ENCODE measurements around the gene MYBPHL.

MYBPHL gene

DNA sequence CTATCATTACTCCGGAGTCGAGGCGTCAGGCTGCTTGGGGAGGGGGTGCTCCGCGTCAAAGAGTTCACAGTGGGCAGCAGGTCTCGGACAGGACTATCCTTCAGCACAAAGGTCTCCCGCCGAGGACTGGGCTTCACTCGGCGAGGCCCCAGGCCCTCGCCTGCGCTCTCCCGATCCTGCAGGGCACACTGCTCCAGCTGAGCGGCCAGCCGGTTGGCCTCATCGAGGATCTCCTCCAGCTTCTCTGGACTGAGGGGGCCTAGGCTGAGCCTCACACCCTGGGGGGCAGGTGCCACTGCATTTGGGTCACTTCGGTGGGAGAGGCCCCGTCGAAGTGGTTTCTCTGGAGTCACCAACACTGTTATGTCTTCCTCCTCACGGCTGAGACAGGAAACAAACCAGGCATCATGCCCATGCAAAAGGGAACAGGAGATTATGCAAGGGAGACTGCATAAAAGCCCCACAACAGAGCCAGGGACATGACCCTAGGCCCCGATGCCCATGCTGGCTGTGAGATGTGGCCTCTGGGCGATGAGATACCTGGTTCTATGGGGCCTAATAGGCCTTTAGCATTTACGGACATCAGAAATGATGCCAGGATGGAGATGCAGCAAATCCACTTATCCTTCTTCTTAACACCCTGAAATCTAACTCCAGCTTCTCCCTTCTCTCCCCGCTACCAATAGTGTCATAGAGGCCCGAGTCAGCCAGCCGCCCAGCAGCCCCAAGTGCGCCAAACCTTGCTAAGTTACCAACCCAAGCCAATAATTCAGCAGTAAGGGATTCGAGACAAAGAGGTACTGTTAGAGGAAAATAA lies 24.9 kb downstream of the MYBPHL start:
- no peak for DNase-seq (ENCODE audit: low spot score)

DNA sequence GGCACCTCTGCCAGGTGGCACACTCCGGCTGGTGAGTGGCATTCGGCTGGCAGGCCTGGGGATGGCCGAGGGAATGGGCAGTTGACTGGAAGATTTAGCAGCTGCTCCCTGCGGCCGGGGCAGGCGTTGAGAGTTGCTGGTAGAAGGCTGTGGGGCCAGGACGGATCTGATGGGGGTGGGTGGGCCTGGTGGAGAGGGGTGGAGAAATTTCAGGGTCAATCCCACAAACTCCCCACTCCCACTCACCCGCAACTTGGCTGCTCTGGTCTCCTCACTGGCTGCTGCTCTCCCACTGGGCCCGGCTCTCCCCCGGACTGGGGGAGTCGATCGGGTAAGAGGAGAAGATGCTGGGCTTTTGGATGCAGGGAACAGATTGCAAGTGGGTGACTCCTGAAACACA lies 25.9 kb downstream of the MYBPHL start:
- no peak for DNase-seq (ENCODE audit: low spot score)

DNA sequence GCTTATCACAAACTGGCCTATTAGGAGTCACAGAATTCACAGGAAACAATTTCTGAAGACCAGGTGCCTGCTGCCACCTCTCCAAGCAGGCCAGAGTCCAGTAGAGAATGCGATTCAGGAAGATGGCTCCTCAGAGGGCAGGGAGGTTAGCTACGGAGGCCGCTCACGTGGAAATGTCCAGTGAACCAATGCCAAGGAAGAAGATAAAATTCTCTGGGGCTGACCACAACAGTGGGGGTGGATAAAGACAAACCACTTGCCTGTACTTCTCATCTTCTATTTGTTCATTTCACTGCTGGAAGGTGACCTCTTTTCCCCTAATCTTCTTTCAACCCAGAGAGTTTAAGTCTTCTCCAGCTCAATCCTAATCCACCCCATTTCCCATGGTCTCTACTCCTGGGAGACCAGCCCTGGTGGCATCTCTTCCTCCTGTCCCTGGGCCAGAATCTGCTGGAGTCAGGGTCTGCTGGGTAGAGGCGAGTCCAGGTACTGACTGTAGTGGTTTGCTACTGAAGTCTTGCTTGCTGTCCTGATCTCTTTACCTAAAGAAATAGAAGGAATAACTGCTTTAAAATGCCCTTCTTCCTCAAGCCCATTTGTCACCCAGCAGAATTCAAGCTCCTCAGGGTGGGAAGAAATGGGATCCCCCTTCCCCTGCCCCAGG lies 27.1 kb downstream of the MYBPHL start:
- no peak for DNase-seq (ENCODE audit: low spot score)

DNA sequence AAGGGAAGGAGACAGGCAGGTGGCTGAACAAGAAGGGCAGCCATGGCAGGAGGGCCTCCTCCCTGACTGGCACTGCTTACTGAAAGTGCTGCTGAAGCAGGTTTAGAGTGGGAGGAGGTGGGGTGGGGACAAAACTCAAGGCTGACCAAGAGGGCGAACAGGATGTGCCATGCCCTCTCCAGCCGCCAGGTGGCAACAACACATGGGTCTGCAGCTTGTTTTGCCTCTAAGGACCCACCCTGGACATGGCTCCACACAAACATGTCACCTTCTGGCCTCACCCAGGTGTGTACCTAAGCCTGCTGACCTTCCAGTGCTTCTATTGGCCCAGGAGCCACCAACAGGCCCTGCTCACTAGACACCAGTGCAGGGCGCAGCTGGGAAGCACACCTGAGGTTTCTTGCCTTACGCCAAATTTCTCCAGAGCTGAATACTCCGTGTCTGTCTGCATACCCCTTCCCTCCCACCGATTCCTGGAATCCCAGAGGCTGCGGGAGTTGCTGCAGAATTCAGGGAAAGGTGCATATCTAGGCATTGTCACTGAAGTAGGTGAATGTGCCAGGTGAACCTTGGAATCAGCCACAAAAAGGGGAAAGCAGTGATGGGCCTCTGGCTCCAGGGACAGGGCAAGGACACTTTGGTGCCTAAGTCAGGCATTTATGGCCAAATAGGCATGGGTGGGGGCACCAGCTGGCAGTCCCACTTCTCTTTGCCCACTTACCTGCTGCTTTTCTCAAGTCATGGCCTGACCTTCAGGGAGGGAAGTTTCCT lies 29.2 kb downstream of the MYBPHL start:
- peak; percentile 52 for DNase-seq (ENCODE audit: low spot score)

DNA sequence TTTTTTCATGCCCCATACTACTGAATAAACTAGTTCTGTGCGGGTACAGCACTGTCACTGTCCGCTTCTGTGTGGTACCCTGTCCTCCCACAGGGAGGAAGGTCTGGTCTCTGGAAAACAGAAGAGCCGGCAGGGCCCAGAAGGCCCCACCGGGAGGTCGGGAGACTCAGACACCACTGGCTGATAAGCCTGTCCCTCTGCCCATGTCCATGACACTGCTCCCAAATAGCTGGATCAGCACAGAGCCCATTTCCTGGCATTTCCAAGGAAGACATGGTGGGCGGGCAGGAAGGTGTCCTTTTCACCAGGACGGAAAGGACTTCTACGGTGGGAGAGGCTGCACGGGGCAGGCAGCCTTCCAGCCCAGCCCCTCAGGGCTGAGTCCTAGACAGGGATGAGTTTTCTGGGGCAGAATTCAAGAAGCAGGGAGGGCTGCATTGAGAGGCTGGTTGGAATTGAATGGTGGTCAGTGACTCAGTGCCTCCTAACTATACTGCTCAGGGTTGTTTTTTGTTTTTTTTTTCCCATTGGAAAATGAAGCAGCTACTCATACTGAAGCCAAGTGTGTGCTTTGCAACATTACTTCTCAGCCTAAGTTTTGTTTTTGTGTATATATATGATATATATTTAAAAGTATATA lies 31.0 kb downstream of the MYBPHL start:
- no peak for DNase-seq (ENCODE audit: low spot score)

DNA sequence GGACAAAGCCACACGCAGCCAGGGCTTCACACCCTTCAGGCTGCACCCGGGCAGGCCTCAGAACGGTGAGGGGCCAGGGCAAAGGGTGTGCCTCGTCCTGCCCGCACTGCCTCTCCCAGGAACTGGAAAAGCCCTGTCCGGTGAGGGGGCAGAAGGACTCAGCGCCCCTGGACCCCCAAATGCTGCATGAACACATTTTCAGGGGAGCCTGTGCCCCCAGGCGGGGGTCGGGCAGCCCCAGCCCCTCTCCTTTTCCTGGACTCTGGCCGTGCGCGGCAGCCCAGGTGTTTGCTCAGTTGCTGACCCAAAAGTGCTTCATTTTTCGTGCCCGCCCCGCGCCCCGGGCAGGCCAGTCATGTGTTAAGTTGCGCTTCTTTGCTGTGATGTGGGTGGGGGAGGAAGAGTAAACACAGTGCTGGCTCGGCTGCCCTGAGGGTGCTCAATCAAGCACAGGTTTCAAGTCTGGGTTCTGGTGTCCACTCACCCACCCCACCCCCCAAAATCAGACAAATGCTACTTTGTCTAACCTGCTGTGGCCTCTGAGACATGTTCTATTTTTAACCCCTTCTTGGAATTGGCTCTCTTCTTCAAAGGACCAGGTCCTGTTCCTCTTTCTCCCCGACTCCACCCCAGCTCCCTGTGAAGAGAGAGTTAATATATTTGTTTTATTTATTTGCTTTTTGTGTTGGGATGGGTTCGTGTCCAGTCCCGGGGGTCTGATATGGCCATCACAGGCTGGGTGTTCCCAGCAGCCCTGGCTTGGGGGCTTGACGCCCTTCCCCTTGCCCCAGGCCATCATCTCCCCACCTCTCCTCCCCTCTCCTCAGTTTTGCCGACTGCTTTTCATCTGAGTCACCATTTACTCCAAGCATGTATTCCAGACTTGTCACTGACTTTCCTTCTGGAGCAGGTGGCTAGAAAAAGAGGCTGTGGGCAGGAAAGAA lies 32.0 kb downstream of the MYBPHL start:
- no peak for DNase-seq (ENCODE audit: low spot score)

DNA sequence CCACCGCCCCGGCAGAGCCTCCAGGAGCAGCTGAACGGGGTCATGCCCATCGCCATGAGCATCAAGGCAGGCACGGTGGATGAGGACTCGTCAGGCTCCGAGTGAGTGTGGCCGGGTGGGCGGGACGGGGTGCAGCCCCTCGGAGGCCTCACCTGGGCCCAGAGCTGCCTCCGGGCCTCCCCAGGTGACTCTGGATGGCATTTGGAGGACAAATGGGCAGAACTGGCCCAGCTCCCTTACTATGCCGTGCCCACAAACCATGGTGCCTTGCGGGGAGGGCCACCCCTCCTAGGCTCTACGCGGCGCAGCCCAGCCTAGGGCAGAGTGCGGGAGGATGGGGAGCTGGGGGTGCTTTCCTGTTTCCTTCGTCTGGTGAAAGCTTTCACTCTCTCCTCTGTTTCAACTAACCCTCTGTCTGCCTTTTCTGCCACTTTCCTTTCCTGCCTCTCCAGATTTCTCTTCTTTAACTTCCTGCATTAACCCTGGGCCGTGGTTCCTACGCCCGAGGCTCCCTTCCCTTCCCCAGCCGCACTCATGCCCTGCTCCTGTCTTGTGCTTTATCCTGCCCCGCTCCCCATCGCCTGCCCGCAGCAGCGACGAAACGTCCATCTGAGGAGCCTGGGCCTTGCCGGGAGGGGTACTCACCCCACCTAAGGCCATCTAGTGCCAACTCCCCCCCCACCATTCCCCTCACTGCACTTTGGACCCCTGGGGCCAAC lies 33.1 kb downstream of the MYBPHL start:
- DNase-seq (ENCODE audit: low spot score): no peak

DNA sequence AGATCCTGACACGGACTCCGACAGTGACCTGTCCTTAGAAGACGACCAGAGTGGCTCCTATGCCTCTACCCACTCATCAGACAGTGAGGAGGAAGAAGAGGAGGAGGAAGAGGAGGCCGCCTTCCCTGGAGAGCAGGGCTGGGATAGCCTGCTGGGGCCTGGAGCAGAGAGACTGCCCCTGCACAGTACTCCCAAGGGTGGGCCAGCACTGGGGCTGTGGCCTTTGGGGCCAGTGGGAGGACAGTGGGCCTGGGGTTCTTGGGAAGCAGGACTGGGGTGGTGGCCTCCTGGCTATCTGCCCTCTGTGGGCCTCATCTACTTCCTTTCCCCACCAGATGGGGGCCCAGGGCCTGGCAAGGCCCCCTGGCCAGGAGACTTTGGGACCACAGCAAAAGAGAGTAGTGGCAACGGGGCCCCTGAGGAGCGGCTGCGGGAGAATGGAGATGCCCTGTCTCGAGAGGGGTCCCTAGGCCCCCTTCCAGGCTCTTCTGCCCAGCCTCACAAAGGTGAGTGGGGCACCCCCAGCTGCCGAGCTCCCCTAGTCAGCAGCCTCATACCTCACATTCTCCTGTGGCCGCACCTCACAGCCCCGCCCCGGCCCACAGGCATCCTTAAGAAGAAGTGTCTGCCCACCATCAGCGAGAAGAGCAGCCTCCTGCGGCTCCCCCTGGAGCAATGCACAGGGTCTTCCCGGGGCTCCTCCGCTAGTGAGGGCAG lies 33.8 kb downstream of the MYBPHL start:
- no peak for DNase-seq (ENCODE audit: low spot score)

DNA sequence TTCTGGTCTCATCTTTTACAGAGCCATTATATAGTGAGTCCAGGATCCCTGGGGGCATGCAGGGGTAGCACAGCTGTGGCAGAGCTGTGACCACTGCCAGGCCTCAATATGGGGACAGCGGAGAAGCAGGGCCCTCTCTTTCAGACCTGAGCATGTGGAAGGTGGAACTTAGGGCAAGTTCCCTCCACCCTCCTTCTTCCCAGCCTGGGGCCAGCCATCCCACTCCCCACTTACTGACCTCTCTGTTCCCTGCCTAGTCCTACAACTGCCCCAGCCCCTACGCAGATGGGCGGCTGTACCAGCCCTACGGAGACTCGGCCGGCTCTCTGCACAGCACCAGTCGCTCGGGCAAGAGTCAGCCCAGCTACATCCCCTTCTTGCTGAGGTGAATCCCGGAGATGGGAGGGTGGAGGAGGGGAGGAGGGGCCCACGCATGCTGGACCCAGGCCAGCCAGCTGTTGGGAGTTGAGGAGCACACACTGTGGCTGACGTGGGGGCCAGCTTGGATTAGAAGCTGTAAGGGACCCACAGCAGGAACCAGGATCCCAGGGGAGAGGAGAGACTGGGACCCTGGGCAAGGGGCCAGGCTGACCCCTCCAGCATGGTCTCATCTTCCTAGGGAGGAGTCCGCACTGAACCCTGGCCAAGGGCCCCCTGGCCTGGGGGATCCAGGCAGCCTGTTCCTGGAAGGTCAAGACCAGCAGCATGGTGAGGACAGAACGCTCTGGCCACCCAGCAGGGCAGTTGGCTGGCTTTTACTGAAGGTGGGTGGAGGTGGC lies 34.6 kb downstream of the MYBPHL start:
- no peak for DNase-seq (ENCODE audit: low spot score)

DNA sequence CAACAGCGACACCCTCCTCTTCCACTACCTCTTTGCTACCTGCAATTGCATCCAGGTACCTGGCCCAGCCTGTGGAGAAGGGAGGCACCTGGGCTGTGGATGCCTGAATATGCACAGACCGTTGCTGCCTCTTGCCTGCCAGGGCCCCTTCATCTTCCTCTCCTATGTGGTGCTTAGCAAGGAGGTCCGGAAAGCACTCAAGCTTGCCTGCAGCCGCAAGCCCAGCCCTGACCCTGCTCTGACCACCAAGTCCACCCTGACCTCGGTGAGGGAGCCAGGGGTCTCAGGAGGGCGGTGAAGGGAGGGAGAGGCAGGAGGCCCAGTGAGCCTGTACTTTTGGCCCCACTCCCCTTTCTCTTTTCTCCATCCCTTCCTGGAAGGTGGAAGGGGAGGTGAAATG lies 35.4 kb downstream of the MYBPHL start:
- no peak for DNase-seq (ENCODE audit: low spot score)

DNA sequence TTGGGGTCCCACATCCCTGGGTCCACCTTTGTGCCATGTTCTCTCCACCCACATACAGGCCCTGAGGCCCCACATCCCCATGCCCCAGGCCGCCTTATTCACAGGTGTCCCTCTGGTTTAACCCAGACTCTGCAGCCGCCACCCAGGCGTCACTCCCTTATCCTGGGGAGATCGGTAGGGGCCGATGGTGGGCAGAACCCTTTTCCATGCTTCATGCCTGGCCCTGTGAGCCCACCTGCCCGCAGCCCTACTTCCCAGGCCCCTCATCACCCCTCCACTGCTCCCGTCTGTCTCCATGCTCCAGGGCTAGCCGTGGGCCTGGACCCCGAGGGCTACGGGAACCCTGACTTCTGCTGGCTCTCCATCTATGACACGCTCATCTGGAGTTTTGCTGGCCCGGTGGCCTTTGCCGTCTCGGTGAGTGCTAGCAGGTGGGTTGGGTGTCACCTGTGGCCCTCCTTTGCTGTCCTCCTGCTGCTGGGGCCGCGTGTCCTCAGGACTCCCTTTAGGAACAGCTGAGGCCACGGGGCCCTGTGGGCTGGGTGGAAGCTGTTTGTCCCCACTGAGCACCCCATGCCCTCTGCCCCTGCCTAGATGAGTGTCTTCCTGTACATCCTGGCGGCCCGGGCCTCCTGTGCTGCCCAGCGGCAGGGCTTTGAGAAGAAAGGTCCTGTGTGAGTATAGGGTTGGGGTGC lies 36.0 kb downstream of the MYBPHL start:
- no peak for DNase-seq (ENCODE audit: low spot score)

DNA sequence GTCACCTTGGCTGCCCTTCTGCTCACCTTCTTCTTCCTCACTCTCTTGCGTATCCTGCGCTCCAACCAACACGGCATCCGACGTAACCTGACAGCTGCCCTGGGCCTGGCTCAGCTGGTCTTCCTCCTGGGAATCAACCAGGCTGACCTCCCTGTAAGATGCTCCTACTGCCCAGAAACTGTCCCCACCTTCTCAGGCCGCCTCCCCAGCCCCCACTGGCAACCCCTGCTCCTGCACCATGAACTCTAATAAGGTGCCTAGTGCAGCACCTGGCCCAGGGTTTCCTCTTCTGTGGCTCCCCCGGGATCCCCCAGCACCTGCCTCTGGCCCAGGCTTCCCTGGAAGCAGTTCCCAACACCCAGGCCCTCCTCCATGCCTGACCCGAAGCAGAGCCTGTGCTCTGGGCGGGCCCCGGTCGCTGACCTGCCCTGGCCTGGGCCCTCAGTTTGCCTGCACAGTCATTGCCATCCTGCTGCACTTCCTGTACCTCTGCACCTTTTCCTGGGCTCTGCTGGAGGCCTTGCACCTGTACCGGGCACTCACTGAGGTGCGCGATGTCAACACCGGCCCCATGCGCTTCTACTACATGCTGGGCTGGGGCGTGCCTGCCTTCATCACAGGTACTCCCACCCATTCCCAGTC lies 36.7 kb downstream of the MYBPHL start:
- no peak for DNase-seq (ENCODE audit: low spot score)

DNA sequence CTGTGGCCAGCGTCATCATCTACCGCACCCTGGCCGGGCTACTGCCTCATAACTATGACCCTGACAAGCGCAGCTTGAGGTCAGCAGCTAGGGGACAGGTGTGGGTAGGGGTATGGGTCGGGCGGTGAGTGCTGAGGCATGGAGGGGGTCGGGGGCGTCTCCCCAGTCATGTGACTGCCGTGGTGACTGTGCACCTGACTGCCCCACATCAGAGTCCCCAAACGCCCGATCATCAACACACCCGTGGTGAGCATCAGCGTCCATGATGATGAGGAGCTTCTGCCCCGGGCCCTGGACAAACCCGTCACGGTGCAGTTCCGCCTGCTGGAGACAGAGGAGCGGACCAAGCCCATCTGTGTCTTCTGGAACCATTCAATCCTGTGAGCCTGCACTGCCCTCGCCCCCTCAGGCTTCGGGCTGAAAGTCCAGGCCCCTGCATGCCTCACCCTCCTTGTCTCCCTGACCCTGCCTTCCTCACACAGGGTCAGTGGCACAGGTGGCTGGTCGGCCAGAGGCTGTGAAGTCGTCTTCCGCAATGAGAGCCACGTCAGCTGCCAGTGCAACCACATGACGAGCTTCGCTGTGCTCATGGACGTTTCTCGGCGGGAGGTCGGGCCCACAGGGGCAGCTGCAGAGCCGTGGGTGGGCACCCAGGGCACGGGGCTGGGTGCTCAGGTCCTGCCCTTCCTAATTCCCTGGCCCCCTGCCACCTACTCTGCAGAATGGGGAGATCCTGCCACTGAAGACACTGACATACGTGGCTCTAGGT lies 37.4 kb downstream of the MYBPHL start:
- DNase-seq (ENCODE audit: low spot score): no peak

DNA sequence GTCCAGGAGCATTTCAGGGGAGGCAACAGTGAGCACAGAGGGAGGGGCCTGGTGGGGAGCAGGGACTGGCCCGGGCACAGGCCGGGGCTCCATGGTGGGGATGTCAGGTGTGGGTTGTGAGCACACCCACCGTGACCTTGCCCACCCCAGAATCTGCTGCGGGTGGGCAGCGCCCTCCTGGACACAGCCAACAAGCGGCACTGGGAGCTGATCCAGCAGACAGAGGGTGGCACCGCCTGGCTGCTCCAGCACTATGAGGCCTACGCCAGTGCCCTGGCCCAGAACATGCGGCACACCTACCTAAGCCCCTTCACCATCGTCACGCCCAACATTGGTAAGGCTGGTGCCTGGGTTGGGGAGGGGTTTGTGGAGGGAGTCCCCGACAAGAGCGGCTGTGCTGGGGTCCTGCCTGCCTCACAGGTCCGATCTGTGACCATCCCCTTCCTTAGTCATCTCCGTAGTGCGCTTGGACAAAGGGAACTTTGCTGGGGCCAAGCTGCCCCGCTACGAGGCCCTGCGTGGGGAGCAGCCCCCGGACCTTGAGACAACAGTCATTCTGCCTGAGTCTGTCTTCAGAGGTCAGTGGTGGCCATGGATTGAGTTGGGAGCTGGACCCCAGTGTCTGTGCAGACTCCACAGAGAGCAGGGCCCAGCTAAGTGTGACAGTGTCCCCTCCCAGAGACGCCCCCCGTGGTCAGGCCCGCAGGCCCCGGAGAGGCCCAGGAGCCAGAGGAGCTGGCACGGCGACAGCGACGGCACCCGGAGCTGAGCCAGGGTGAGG lies 38.2 kb downstream of the MYBPHL start:
- DNase-seq (ENCODE audit: low spot score): no peak

DNA sequence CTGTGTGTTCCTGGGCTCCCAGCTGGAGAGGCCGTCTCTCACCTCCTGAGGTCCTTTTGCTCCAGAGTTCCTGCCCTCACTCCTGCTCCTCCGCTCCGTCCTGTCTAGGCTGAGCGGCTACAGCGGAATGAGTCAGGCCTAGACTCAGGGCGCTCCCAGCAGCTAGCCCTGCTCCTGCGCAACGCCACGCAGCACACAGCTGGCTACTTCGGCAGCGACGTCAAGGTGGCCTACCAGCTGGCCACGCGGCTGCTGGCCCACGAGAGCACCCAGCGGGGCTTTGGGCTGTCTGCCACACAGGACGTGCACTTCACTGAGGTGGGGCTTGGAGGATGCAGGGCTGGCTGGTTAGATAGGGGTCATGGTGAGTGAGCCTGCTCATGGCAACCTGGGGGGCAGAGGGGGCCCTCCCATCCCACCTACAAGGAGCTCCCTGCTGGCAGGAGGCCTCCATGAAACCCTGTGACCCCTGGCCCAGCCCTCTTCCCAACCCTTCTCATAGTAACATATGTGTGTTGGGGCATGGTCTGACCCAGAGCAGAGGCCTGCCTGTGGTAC lies 39.0 kb downstream of the MYBPHL start:
- DNase-seq (ENCODE audit: low spot score): no peak

DNA sequence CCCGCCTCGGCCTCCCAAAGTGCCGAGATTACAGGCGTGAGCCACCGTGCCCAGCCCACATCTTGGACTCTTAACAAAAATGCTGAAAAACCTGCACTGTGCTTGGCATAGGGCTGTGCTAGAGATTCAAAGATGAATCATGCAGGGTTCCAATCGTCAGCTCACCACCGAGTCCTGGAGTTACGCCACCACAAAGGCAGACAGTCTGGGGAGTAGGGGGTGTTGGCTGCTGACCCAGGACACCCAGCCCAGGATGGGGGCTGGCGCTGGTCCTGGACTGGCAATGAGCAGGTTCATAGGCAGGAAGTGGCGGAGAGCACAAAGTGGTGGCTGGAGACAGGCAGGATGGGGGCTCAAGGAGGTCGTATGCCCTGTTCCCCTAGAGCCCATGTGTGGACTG lies 39.8 kb downstream of the MYBPHL start:
- no peak for DNase-seq (ENCODE audit: low spot score)

All from CD4-positive, alpha-beta T cell treated with Interleukin-6 at 100 ng/mL for 8 hours (primary cell).